Smooth muscle cell (in vitro differentiated cells): ENCODE data around the gene ELF4. TPM values are rescaled to one million over a fixed set of nuclear protein-coding genes. Genes with fewer than 3 reads are reported as not detected.

ENCODE experiments used
- DNase-seq: peaks from one replicate; lab custom pipeline; 2025; ENCODE audit not compliant: unreplicated experiment; lab: John Stamatoyannopoulos, UW
- H2AFZ ChIP-seq: fragments of 200-600 bp; sonication (generic); 2 replicates; pipeline ENCODE4 v1.6.0; 2016; ENCODE audit warnings: antibody characterized with exemption, low read depth, mild to moderate bottlenecking
- H3F3A ChIP-seq: fragments of 200-600 bp; sonication (generic); 2 replicates; pipeline ENCODE4 v1.6.0; 2017; ENCODE audit warnings: antibody characterized with exemption, low read depth
- H3K27ac ChIP-seq: fragments of 200-600 bp; sonication (generic); 2 replicates; pipeline ENCODE4 v1.5.1; 2016; ENCODE audit warnings: low read depth, mild to moderate bottlenecking
- H3K27me3 ChIP-seq: fragments of 200-600 bp; sonication (generic); 2 replicates; pipeline ENCODE4 v1.6.1; 2016; ENCODE audit warnings: low read depth, mild to moderate bottlenecking
- H3K36me3 ChIP-seq: fragments of 200-600 bp; sonication (generic); 2 replicates; pipeline ENCODE4 v1.5.1; 2016; ENCODE audit warnings: low read depth
- H3K4me1 ChIP-seq: fragments of 200-600 bp; sonication (generic); 2 replicates; pipeline ENCODE4 v1.5.1; 2016; ENCODE audit warnings: low read depth
- H3K4me2 ChIP-seq: fragments of 200-600 bp; sonication (generic); 2 replicates; pipeline ENCODE4 v1.6.0; 2016; ENCODE audit warnings: mild to moderate bottlenecking
- H3K4me3 ChIP-seq: fragments of 200-600 bp; sonication (generic); 2 replicates; pipeline ENCODE4 v1.5.1; 2016; ENCODE audit warnings: mild to moderate bottlenecking
- H3K79me2 ChIP-seq: fragments of 200-600 bp; sonication (generic); 2 replicates; pipeline ENCODE4 v1.6.0; 2016; ENCODE audit warnings: low read depth, mild to moderate bottlenecking
- H3K9ac ChIP-seq: fragments of 200-600 bp; sonication (generic); 2 replicates; pipeline ENCODE4 v1.6.0; 2016; ENCODE audit warnings: low read depth
- H3K9me3 ChIP-seq: fragments of 200-600 bp; sonication (generic); replicated peaks from 2 replicates; pipeline ENCODE4 v1.5.1; 2016; ENCODE audit warnings: low read depth
- H4K20me1 ChIP-seq: fragments of 200-600 bp; sonication (generic); 2 replicates; pipeline ENCODE4 v1.6.0; 2016; ENCODE audit warnings: low read depth
- CTCF ChIP-seq: fragments of 200-600 bp; sonication (generic); IDR thresholded peaks from 2 replicates; pipeline ENCODE4 v1.5.1; 2017; ENCODE audit warnings: borderline replicate concordance, mild to moderate bottlenecking, antibody characterized with exemption; ENCODE audit not compliant: insufficient read depth, poor library complexity, severe bottlenecking
- WGBS: methylation state at CpG from one replicate; pipeline ENCODE4 v1.1.7; 2016; ENCODE audit warnings: low lambda C conversion rate; 5-methylcytosine and 5-hydroxymethylcytosine counted together
- polyA plus RNA-seq: library from polyadenylated mRNA; unstranded; fragments of >200 nt; fragmentation: Nextera tagmentation; extraction: Ambion mirVana; gene quantifications from 2 replicates; pipeline ENCODE4 v1.2.1, GENCODE V29; 2016
- total RNA-seq: library from RNA; depleted of rRNA; stranded (reverse); fragments of >200 nt; gene quantifications from 2 replicates; pipeline ENCODE4 v1.2.3, GENCODE V29; 2014

ELF4 gene
- total and polyA plus RNA-seq, 2 experiments from 2014 or later = 12.0 to 12.6 TPM

DNA sequence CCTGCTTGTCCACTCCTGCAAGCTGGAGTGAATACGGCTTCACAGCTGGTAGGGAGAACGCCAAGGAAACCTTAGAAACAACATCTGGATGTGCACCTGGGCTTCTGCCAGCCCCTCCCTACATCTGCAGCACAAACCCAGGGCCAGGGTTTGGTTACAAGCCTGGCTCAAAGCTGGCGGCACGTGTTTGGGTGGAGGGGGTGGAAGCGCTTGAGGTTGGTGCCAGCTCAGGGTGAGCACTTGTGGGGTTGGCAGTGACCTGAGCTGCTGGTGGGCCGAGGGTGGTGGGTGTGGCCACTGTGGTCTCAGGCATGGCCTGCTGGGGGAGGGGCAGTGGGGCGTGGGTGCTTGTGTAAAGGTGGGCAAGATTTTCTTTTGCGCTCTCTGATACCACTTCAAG, 15.6 kb downstream of the ELF4 start:
- DNase-seq = no peak
- TF ChIP-seq CTCF = no peak
- no peaks in the 10 kb centered on the region for H3F3A ChIP-seq
- H3K4me2 ChIP-seq = no peak overlapping the region
- H3K9ac ChIP-seq = no peak overlapping the region
- 84% methylated on average over 8 of the region's 8 CpGs for WGBS
- H3K27ac ChIP-seq = no peak overlapping the region
- H2AFZ ChIP-seq = no peak overlapping the region
- H3K79me2 ChIP-seq = peaks cover 7% of the 10 kb centered on the region
- H3K4me3 ChIP-seq = no peak overlapping the region
- no peaks in the 10 kb centered on the region for H3K36me3 ChIP-seq
- peaks cover 14% of the 10 kb centered on the region for H4K20me1 ChIP-seq
- no peaks in the 10 kb centered on the region for H3K27me3 ChIP-seq
- no peaks in the 10 kb centered on the region for H3K9me3 ChIP-seq
- no peaks in the 10 kb centered on the region for H3K4me1 ChIP-seq

- WGBS = 96% methylated on average over 2 of the region's 2 CpGs
- DNase-seq = no peak
- Histone ChIP-seq H3K79me2 (peaks cover 5% of the 10 kb centered on the region), H3K9ac (no peak overlapping the region), H3F3A (no peaks in the 10 kb centered on the region), H3K27ac (no peak overlapping the region), H4K20me1 (peaks cover 22% of the 10 kb centered on the region), H2AFZ (no peak overlapping the region), H3K4me3 (no peak overlapping the region), H3K4me2 (no peak overlapping the region), H3K9me3 (no peaks in the 10 kb centered on the region), H3K27me3 (no peaks in the 10 kb centered on the region), H3K36me3 (no peaks in the 10 kb centered on the region), H3K4me1 (no peaks in the 10 kb centered on the region)
- no peak for TF ChIP-seq CTCF
These were observed 17.0 kb downstream of the ELF4 start for GRCh38 chrX:130093271-130093670.

DNA sequence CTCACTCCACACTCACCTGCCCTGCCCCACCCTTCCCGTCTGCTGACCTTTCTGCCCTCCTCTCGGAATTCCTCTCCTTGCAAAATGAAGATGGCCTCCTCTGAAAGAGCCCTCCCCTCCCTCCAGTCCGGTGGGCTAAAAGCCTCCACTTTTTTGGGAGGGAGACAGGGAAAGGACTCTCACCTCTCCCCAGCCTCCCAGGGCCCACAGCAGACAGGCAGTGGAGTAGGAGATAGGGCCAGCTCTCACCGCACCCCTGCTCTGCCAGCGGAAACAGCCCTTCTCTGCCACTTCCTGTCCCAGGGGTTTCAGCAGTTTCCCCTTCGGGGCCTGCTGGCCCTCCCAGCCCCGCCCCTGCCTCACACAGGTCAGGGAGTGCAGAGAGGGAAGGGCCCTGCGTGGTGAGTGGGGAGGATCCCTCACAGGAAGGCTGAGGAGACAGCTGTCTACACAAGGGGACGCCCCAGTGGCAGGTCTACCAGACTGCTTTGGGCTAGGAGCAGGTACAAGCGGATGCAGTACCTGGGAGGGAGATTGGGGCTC, 18.2 kb downstream of the ELF4 start:
- H4K20me1 ChIP-seq = peaks cover 18% of the 10 kb centered on the region
- H3K27ac ChIP-seq = no peak overlapping the region
- peaks cover 5% of the 10 kb centered on the region for H3K79me2 ChIP-seq
- no peak overlapping the region for H3K4me3 ChIP-seq
- no peaks in the 10 kb centered on the region for H3K27me3 ChIP-seq
- no peaks in the 10 kb centered on the region for H3K36me3 ChIP-seq
- no peaks in the 10 kb centered on the region for H3F3A ChIP-seq
- no peaks in the 10 kb centered on the region for H3K4me1 ChIP-seq
- no peak overlapping the region for H3K4me2 ChIP-seq
- 56% methylated on average over 10 of the region's 10 CpGs for WGBS
- no peaks in the 10 kb centered on the region for H3K9me3 ChIP-seq
- H2AFZ ChIP-seq = no peak overlapping the region
- TF ChIP-seq CTCF = no peak
- no peak for DNase-seq
- H3K9ac ChIP-seq = no peak overlapping the region

GRCh38 chrX:130090364-130090763, 19.9 kb downstream of the ELF4 start:
- Histone ChIP-seq H3K79me2 (peaks cover 5% of the 10 kb centered on the region), H3K4me2 (no peak overlapping the region), H3K4me3 (no peak overlapping the region), H2AFZ (no peak overlapping the region), H3K9me3 (no peaks in the 10 kb centered on the region), H4K20me1 (peaks cover 21% of the 10 kb centered on the region), H3K27ac (no peak overlapping the region), H3F3A (no peaks in the 10 kb centered on the region), H3K36me3 (no peaks in the 10 kb centered on the region), H3K9ac (no peak overlapping the region), H3K27me3 (no peaks in the 10 kb centered on the region), H3K4me1 (no peaks in the 10 kb centered on the region)
- DNase-seq = no peak
- 91% methylated on average over 3 of the region's 3 CpGs for WGBS
- TF ChIP-seq CTCF = no peak
